Renal cortex interstitium (tissue), 11 donors: Measurements from ENCODE around the gene IL21R. TPM values are rescaled to one million over a fixed set of nuclear protein-coding genes. Genes with fewer than 3 reads are reported as not detected.
"Not testable (repeated sequence)": the region's sequence is repeated elsewhere in the genome, so short reads cannot be mapped to it uniquely, and the experiment has no call there.

ENCODE experiments used
- DNase-seq, 11 donors: peaks; one replicate each; pipeline ENCODE4 v3.0.0-alpha.2; 2013; ENCODE audit warnings: low read depth in 9 of 11, low spot score in 4 of 11; ENCODE audit errors: extremely low read depth in 1 of 11
- polyA plus RNA-seq, 3 donors: library from polyadenylated mRNA; unstranded; fragments of 120-200 nt; gene quantifications; one replicate each; pipeline ENCODE4 v1.2.1, GENCODE V29; 2013; ENCODE audit not compliant: insufficient read length in 3 of 3

The IL21R gene
- polyA plus RNA-seq, 3 donors, result 0.14 to 0.32 (median 0.17) TPM

DNA sequence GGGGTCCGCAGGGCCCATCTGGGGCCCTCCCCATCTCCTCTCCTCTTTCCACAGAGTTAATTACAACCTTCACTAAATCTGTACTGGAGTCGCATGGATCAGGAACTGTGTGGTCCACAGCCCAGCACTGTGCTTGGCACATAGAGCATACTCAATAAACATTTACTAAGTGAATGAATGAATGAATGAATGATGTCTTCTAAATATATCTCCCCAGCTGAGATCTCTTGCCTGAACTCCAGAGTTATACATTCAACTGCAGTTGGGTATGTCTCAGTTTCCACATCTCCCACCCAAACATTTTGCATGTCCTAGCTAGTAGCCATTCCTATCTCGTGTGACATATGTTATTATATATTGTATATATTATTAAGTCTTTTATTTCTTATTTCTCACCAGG lies 28.7 kb upstream of the IL21R start:
- DNase-seq, result no peak

DNA sequence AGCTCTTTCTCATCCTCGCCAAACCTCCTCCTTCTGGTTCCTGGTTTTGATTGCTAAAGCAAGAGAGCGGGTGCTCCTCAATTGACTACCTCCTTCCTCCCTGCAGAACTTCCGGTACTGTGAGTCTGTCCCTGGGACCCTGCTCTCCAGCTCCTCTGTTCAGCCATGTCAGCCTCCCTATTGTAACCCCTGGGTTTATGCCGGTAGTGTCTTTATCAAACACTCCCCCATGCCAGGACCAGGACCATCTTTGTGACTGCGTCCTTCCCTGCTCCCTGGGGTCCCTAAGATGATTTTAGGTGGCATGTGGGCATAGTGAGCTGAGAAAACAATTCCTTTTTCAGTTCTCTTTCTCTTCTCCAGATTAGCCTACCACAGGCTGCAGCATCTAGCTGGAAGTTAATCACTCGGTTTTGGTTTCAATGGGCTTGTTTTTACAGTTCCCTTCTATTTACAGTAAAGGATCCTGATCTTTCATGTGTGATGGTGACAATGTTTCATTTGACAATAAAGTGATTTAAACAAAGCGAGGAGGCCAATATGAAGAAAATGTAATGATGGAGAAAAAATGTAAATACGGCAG lies 27.7 kb upstream of the IL21R start:
- no peak for DNase-seq

- DNase-seq, result peak in 10 of 11 donors; percentile 26 to 70 (median 40)
Measured at GRCh38 chr16:27374804-27375425, 27.1 kb upstream of the IL21R start.

DNA sequence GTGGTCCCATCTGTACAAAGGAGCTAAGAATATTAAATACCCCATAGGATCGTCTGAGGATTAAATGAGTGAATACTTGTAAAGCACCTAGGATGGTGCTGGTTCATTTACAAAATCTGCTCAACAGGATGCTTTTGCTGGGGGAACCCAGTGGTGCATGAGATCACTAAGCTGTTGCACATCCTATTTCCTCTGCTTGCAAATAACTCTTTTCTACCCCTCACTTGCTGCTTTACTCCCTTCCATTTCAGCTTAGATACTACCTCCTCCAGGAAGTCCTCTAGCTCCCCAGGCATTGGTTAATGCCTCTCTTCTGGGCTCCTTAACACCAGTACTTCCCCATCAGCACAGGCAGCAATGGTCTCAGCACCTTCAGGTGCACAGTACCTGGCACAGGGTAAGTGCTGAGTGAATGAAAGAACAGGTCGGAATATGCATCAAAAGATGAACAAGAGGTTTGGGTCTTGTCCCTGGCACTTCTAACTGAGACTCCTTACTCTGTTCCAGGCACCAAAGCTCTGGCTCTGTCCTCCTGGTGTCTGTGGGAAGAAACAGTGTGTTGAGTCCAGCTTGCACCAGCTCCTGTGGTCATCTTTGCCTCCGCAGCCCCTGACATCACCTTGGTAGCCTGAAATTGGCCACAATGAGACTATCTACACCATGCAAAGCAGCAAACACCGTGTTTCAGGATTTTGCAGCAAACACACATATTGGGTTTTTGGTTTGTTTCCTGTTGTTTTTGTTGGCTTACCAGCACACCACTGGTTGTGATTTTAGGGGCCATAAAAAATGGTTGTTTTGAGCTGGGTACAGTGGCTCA lies 24.1 kb upstream of the IL21R start:
- no peak for DNase-seq

DNA sequence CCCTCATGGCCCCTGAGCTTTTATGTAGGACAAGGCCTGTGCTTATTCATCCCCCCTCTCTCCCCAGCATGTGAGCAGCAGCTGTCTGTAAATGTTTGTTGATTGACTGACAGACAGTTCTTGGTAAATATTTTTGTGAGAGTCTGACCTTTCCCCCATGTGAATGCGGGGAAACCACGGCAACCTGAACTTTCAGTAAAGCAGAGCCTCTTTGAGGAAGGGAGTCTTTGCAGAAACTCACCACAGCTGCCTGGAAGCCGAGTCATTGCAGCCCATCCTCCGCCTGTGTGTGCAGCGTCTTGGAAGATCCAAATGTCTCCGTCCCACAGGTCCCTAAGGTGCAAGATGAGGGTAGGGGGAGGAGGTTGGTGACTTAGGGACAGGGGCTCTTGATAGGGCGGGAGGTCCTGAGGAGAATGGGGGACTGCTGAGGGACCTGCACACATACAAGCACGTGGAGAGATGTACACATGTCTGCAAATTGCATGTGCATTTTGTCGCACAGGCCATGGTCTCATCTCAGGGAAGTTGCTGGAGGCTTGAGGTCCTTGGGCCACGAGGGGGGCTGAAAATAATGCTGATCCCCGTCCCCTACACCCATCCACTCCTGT lies 23.0 kb upstream of the IL21R start:
- no peak for DNase-seq

- no peak for DNase-seq
Measured at GRCh38 chr16:27379919-27380318, 22.1 kb upstream of the IL21R start.

DNA sequence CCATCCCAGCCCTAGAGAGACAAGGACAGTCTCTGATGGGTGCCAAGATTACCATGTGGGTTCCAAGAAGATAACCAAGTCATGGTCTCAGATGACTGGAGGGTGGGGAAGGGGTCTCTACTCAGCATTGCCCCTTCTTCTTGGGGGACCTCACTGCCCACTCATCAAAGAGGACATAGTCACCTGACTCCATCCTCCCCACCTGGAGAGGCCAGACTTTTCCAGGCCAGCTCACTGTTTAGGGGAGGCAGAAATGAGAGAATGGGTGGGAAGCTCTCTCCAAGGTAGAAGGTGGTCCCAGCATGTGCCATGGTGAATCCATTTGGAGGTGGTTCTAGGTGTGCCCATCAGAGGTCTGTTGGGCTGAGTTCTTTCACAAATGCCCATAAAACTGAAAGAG lies 20.7 kb upstream of the IL21R start:
- no peak for DNase-seq

DNA sequence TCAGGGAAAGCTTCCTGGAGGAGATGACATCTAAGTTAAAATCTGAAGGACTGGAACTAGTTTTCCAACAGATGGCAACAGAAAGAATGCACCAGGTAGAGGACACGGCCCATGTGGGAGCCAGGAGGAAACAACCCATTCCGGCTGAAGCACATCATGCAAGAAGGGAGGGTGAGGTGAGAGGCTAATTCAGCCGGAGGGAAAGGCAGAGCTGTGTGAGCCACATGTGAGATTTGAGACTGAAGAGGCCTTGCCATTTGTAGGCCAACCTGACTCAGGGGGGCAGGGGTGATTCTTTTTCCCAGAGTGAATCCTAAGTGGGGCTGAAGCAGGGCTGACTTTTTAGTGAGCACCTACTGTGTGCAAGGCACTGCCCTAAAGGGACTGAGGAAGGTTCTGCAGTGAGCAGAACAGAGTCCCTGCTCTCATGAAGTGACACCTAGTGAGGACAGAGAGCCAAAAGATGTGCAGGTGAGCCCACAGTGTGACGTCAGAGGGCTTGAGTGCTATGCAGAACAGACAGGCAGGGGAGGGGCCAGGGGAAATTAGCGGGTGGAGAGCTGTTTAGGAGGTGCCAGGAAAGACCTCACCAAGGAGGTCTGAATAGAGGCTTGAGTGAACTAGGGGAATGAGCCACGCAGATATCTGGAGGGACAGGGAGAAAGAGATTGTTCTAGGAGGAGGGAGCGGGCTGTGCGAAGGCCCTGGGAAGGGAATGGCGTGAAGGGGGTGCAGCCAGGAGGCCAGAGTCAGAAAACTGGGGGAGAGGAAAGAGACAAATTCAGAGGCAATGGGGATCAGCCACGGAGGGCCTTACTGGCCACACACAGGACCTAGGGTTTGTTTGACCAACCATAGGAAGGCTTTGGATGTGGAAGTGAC lies 19.8 kb upstream of the IL21R start:
- no peak for DNase-seq

DNA sequence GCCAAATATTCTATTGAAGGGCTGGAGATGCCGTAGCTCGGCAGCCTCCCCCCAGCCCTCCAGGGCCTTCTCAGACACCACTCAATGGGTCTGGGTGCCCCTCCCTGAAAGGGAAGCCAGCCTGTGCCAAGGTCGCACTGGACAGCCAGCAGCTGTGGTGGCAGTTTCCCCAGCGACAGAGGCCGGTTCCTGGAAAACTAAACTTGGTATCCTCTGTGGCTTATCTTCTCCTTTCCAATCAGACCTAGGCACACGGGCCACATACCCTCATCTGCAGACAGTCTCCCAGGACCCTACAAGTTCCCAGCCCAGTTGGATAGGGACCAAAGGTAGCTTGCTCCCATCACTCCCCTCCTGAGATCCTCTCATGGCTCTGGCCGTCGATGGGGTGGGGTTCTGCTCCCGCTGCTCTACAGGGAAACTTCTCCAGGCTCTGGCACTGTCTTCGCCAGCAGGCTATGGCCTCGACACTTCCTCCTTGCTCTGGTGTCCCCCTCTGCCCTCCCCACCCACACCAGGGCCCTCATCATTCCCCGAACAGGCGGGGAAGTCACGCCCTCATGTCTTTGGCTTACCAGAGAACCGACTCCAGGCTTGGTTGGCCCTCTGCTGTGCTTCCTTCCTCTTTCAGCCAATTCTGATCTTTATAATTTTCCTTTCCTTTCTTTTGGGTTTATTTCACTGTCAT lies 18.3 kb upstream of the IL21R start:
- no peak for DNase-seq

DNA sequence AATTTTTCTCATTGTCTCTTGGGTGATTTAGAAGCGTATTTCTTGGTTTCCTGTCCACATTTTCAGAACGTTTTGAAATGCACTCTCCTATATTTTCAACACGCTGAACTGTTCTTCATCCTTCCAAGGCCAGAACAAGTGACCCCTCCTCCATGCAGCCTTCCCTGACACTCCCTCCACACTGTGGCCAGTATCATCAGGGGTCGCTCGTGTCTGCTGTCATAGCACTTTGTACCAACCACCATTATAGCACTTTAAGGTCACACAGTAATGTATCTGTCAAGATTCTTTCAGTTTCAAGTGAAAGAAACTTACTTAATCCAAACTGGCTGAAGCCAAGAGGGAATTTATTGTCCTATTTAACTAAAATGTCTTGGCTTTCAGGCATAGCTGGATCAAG lies 17.5 kb upstream of the IL21R start:
- DNase-seq, result no peak

- no peak for DNase-seq
Measured at GRCh38 chr16:27385398-27385797, 16.6 kb upstream of the IL21R start.

DNA sequence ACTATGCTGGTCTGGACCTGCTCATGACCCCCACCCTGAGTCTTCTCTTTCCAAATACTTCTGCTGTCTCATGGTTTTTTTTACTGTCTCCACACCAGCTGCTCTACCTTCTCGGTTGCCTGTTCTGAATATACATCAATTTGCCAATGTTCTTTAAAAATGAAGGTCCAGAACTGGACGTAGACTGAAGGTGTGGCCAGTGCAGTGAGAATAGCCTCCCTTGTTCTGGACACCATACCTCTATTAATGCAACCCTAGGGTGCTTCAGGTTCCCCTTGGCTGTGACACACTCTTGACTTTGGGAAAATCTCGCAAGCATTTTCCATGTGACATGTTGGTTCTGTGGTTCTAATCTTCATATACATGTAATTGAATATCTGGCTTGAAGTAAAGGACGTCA lies 15.3 kb upstream of the IL21R start:
- DNase-seq, result no peak

DNA sequence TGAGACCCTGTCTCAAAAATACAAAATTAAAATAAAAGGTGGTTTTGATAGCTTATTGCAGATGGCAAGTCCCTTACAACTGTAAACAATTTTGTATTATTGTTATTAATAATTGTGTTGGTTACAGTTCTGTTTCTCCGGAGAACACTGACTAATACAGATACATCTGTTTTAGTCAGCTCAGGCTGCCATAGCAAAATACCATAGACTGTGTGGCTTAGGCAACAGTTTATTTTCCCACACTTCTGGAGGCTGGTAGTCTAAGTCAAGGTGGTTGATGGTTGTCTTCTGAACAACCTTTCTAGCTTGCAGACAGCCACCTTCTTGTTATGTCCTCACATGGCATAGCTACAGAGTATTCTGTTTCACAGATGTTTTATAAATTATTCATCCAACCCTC lies 14.2 kb upstream of the IL21R start:
- DNase-seq, result no peak

GRCh38 chr16:27389272-27389961 lies 12.6 kb upstream of the IL21R start:
- no peak for DNase-seq

- no peak for DNase-seq
Measured at GRCh38 chr16:27390151-27390550, 11.8 kb upstream of the IL21R start.

- DNase-seq, result no peak
Measured at GRCh38 chr16:27392671-27393070, 9.3 kb upstream of the IL21R start.

DNA sequence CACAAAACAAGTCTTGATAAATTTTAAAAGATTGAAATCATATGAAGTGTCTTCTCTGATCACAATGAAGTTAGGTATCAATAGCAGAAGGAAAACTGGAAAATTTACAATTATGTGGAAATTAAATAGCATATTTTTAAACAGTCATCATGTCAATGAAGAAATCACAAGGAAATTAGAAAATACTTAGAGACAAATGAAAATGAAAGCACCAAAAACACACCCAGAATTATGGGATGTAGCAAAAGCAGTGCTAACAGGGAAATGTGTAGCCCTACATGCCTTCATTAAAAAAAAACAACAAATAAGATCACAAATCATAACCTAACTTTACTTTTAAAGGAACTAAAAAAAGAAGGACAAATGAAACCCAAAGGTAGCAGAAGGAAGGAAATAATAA lies 7.5 kb upstream of the IL21R start:
- DNase-seq, result no peak

- DNase-seq, result not testable (repeated sequence)
Measured at GRCh38 chr16:27398341-27398893, 3.6 kb upstream of the IL21R start.
